ENCODE data around the gene TAS2R43. TPM values are rescaled to one million over a fixed set of nuclear protein-coding genes. Genes with fewer than 3 reads are reported as not detected.

TAS2R43 gene
- polyA plus RNA-seq, 1 donor from 2014 or later = not detected

Other genes with a start within 250 kb of the TAS2R43 start
- 3.5 TPM for gene PRR4, start 242.8 kb downstream of the TAS2R43 start, polyA plus RNA-seq
- 15.1 TPM for gene PRH1, start 208.1 kb downstream of the TAS2R43 start, polyA plus RNA-seq
- not detected for gene TAS2R13, start 182.8 kb downstream of the TAS2R43 start, polyA plus RNA-seq
- gene PRH2, start 163.1 kb downstream of the TAS2R43 start, polyA plus RNA-seq = not detected
- gene TAS2R14, start 153.1 kb downstream of the TAS2R43 start, polyA plus RNA-seq = 1.0 TPM
- gene TAS2R50, start 105.4 kb downstream of the TAS2R43 start, polyA plus RNA-seq = not detected
- not detected for gene TAS2R20, start 94.0 kb downstream of the TAS2R43 start, polyA plus RNA-seq
- not detected for gene TAS2R19, start 69.7 kb downstream of the TAS2R43 start, polyA plus RNA-seq
- gene TAS2R31, start 60.9 kb downstream of the TAS2R43 start, polyA plus RNA-seq = not detected
- gene TAS2R46, start 30.0 kb downstream of the TAS2R43 start, polyA plus RNA-seq = not detected
- 0.13 TPM for gene TAS2R30, start 42.3 kb upstream of the TAS2R43 start, polyA plus RNA-seq
- 6.1 TPM for gene SMIM10L1, start 78.9 kb upstream of the TAS2R43 start, polyA plus RNA-seq
- gene TAS2R42, start 94.6 kb upstream of the TAS2R43 start, polyA plus RNA-seq = not detected
- gene PRB3, start 177.4 kb upstream of the TAS2R43 start, polyA plus RNA-seq = not detected
- gene PRB4, start 218.1 kb upstream of the TAS2R43 start, polyA plus RNA-seq = not detected